HG03095 (cell line): ENCODE measurements around the gene DLGAP5.
A peak's percentile ranks its signal among the peaks of the same experiment; 100 is the strongest.

Source experiments
- ATAC-seq: cut with Tn5 transposase; IDR thresholded peaks from one replicate; pipeline ENCODE4 v1.9.1; 2021; ENCODE audit warnings: moderate library complexity; ENCODE audit not compliant: unreplicated experiment

Gene DLGAP5

GRCh38 chr14:55191203-55192053, at the start of gene DLGAP5:
Gene DLGAP5, minus strand, starts transcription at chr14:55191585. Its CDS starts 2,406 bp downstream, at chr14:55189179.
- ATAC-seq: peak; percentile 97

- no peak for ATAC-seq
Observed at GRCh38 chr14:55240526-55241178, 49.3 kb upstream of the DLGAP5 start.

DNA sequence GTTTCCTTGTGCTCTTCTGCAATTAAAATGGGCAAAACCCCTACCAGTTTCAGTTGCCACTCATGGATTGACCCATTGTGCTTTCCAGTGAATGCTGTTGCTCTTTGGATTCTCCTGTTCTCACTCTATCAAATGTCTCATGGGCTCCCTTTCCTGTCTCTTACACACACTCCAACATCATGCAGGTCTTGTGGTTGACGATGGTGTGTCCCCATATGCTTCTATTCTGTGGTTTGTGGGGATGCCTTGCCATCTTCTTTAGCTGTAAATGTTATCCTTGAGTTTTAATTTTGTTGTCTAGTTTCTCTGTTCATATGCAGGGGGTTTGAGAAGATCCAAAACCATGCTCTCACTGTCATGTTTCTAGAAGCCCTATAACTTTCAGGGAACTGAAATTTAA, 47.9 kb upstream of the DLGAP5 start:
- ATAC-seq: no peak

GRCh38 chr14:55238019-55238680, 46.8 kb upstream of the DLGAP5 start:
- no peak for ATAC-seq

DNA sequence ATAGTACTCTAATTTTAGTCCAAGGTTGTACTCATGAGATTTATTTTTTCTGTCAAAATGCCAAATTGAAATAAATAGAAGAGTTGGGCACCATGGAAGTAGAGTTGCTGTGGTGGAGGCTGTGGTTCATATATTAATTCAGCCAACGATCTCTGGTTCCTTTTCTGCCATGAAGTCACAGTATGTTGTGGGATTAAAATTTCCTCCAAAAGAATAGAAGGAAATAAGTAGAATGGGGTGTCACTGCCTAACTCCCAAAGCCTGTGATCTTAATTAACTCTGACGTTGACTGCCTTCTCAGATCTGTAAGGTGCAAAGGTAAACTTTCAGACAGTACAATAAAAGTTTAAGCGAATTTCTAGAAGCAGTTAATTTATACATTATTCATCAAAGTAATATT, 42.2 kb upstream of the DLGAP5 start:
- ATAC-seq: no peak

- no peak for ATAC-seq
Observed at GRCh38 chr14:55228261-55228660, 36.9 kb upstream of the DLGAP5 start.

- ATAC-seq: no peak
Observed at GRCh38 chr14:55223364-55223763, 32.0 kb upstream of the DLGAP5 start.

- ATAC-seq: no peak
Observed at GRCh38 chr14:55221968-55222367, 30.6 kb upstream of the DLGAP5 start.

DNA sequence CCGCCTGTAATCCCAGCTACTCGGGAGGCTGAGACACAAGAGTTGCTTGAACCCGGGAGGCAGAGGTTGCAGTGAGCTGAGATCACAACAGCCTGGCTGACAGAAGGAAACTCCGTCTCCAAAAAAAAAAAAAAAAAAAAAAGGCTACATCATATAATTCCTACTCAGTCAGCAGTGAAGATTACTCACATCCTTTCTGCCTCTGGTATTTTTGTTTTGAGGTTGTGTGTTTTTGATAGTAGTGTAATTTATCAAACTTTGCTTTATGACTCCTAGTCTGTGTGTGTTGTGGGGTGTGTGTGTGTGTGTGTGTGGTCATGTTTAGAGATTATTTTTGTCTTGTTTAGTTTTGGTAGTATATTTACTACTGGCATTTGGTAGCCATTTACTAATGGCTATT, 29.8 kb upstream of the DLGAP5 start:
- ATAC-seq: no peak

- no peak for ATAC-seq
Observed at GRCh38 chr14:55220230-55220629, 28.8 kb upstream of the DLGAP5 start.

- ATAC-seq: no peak
Observed at GRCh38 chr14:55212634-55213033, 21.2 kb upstream of the DLGAP5 start.

- ATAC-seq: no peak
Observed at GRCh38 chr14:55207832-55208231, 16.4 kb upstream of the DLGAP5 start.

GRCh38 chr14:55206175-55206693, 14.8 kb upstream of the DLGAP5 start:
- ATAC-seq: no peak

DNA sequence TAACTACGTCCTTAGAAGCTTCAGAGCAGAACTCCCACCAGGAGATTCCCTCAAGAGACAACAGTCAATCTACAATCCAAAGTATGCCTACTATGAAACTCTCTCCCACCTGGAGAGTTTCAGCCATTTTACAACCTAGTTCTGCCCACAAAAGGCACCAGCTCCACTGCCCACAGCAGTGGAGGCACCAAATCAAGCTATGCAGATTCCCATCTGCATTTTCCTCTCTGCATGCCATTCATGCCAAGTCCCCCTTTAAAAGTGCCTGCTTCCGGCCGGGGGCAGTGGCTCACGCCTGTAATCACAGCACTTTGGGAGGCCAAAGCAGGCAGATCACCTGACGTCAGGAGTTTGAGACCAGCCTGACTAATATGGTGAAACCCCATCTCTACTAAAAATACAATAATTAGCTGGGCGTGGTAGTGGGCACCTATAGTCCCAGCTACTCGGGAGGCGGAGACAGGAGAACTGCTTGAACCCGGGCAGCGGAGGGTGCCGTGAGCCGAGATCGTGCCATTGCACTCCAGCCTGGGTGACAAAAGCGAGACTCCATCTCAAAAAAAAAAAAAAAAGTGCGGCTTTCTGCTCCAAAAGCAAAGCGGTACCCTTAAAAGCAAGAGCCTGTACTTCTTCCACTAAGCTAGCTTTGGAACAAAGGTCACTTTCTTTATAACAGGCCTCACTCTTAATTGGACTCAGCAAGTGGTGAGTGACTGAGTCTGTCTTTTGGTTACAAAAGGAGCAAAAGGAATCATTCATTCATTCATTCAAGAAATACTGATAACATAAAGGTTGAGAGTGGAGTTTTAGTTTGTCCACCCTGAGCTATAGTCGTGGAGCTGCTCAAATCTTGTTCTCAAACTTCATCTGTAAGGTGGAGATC, 10.1 kb upstream of the DLGAP5 start:
- no peak for ATAC-seq

DNA sequence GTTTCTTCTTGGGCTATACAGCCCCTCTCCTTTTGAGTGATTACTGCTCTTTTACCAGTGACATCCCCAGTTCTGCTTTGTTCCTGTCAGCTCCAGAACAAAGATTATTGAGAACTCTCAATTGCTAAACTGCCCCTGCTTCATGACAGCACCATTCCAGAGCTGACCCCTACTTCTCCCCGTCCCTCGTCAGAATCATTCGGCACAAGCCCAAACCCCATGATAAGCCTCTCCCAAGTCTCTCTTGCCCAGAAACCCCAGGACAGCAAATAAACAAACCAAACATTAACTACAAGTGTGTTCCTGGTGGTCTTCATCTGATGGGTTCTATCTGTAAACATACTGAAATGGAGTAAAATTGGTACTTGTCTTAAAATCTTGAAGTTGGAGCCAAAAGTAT, 9.3 kb upstream of the DLGAP5 start:
- ATAC-seq: no peak

- no peak for ATAC-seq
Observed at GRCh38 chr14:55198749-55199148, 7.4 kb upstream of the DLGAP5 start.

DNA sequence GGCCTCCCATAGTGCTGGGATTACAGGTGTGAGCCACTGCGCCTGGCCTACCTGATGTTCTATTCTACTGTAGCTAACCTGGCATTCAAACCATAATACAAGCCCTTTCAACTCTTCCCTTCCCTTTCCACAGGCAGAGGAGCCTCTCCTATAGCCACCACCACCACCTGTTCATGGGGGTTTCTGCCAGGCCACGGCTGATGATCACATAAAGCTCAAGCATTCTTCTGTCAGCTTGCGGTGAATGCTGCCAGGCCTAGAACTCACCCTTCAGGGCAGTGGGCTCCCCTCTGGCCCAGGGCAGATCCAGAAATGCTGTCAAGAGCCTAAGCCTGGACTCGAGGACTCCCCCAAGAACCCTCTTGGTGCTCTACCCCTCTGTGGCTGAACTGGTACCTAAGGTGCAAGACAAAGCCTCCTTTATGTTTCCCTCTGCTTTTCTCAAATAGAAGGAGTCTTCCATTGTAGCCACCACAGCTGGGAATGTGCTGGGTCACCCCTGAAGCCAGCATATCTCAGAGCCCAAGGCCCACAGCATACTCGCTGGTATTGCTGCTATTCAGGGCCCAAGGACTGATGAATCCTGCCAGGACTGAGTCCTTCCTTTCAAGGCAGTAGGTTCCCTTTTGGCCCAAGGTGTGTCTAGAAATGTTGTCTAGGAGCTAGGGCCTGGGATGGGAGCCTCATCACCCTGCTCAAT, 3.4 kb upstream of the DLGAP5 start:
- no peak for ATAC-seq

- no peak for ATAC-seq
Observed at GRCh38 chr14:55192054-55192621, 753 bp upstream of the DLGAP5 start.

- no peak for ATAC-seq
Observed at GRCh38 chr14:55190906-55191202, 531 bp downstream of the DLGAP5 start.
